ENCODE results near the gene STX19.
"Not testable (repeated sequence)": the region's sequence is repeated elsewhere in the genome, so short reads cannot be mapped to it uniquely, and the experiment has no call there.

The STX19 gene

DNA sequence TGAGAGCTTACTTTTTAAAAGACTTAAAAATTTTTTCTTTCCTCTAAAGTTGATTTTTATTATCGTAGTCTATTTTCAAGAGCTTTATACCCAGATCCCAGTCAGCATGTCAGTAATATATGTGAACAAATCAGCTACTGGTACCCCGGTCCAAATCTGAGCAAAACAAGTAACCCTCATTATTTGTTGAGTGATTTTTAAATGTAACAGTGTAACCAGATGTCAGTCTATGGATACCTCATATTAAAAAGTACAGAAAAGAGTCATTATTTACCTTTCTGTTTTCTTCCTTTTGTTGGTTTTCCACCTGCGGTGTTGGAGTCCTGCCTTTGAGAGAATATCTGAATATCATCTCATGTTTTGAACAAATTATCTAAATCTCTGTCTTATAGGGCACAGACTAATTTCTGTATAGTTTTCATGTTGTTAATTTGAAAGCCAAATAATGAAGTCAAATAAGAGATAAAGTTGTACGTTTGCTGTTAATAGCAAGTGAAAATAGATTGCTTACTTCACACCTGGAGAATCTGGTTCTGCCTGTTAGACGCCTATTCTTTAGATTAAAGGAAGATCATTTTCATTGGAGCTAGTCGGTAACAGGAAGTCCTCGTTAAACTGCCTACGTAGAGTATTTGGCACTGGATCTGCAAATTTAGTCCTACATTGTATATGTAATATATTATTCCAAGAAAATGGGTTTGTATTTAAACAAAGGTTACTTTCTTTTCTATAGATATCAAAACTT, at the start of gene STX19:
Gene STX19, minus strand, starts transcription at position 505 of the 745 bp plus-strand sequence. CDS start 13,328 bp downstream, outside the sequence.
- no peak for DNase-seq (ENCODE audit: low read depth, low spot score)

GRCh38 chr3:94076055-94076454, 47.7 kb upstream of the STX19 start:
- DNase-seq (ENCODE audit: low read depth, low spot score) = no peak

- no peak for DNase-seq (ENCODE audit: low read depth, low spot score)
Measured at GRCh38 chr3:94071713-94072284, 43.4 kb upstream of the STX19 start.

DNA sequence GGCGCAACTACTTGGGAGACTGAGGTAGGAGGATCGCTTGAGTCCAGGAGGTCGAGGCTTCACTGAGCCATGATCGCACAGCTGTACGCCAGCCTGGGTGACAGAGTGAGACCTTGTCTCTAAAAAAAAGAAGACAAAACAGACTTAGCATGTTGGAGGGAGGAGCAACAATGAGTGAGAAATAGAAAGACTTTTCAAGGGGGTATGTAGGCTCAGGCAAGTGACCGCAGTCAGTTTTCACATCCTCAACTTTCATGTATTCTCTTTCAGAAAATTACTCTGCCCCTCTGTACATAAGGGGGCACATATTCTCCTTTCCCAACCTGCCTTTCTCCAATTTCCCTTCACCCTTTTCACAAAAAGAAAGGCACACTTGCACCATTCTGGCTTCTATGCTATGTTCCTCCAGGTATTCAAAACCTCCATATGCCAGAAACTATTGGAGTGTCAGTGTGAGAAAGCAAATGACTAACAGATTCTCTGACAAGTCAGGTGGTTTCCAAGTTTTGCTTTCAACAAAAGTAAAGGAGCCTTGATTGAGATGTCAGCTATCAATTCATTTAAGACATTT, 42.0 kb upstream of the STX19 start:
- DNase-seq (ENCODE audit: low read depth, low spot score) = no peak

- no peak for DNase-seq (ENCODE audit: low read depth, low spot score)
Measured at GRCh38 chr3:94069194-94069813, 40.9 kb upstream of the STX19 start.

GRCh38 chr3:94066506-94067500, 38.4 kb upstream of the STX19 start:
- no peak for DNase-seq (ENCODE audit: low read depth, low spot score)

DNA sequence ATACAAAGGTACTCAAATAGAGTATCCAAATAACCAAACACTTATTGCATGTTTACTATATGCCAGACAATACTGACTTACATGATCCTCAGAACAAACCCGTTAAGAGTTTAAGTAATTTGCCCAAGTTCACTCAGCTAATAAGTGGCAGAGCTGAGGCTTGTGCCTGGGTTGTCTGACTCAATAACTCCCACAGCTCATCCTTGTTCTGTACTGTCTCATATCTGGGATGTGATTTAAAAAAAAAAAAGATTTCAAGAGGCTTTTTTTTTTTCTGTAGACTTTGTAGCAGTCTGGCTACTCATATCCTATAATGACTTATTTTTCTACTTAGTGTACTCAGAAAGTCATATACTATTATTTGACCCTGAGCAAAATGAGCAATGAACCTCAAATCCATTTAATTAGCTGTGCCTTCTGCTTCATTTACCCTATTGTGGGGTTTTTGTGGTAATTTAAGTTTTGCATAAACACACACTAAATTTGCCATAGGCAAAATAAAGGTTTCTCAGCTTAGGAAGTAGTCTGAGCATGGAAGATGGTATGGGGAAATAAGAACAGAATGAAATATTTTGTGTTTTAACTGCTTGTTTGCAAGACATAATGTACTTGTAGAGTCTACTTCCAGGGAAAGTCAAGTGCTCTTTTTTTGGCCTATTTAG, 37.6 kb upstream of the STX19 start:
- no peak for DNase-seq (ENCODE audit: low read depth, low spot score)

DNA sequence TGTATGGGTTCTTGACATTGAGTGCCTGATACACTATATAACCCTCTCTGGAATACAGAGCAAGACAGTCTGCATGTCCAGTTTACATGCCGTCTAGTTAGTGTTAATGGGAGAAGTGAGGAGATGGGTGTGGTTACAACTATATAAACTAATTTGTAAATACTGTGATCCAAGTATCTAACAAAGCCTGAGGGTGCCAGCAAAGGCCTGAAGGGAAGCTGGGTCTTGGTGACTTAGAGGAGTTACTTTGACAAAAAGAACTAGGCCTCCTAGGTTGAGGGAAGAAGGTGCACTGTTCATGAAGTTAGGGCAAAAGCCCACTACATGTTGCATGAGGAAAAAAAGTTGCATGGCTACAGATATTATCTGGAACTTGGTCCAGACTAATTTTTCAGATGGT, 36.7 kb upstream of the STX19 start:
- no peak for DNase-seq (ENCODE audit: low read depth, low spot score)

- DNase-seq (ENCODE audit: low read depth, low spot score) = no peak
Measured at GRCh38 chr3:94064243-94064860, 36.0 kb upstream of the STX19 start.

DNA sequence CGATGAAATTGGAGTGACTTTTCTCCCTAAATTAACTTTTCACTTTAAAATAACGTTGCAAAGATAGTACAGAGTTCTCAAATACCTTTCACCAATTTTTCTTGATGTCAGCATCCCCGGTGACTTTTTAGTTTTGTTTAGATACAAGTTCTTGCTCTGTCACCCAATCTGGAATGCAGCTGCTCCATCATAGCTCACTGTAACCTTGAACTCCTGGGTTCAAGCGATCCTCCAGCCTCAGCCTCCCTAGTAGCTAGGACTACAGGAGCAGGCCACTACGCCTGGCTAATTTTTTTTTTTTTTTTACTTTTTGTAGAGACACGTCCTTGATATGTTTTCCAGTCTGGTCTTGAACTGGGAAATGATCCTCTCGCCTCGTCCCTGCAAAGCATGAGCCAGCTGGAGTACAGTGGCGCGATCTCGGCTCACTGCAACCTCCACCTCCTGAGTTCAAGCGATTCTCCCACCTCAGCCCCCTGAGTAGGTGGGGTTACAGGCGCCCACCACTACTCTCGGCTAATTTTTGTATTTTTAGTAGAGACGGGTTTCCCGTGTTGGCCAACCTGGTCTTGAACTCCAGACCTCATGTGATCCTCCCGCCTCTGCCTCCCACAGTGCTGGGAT, 35.2 kb upstream of the STX19 start:
- DNase-seq (ENCODE audit: low read depth, low spot score) = peak; percentile 14

DNA sequence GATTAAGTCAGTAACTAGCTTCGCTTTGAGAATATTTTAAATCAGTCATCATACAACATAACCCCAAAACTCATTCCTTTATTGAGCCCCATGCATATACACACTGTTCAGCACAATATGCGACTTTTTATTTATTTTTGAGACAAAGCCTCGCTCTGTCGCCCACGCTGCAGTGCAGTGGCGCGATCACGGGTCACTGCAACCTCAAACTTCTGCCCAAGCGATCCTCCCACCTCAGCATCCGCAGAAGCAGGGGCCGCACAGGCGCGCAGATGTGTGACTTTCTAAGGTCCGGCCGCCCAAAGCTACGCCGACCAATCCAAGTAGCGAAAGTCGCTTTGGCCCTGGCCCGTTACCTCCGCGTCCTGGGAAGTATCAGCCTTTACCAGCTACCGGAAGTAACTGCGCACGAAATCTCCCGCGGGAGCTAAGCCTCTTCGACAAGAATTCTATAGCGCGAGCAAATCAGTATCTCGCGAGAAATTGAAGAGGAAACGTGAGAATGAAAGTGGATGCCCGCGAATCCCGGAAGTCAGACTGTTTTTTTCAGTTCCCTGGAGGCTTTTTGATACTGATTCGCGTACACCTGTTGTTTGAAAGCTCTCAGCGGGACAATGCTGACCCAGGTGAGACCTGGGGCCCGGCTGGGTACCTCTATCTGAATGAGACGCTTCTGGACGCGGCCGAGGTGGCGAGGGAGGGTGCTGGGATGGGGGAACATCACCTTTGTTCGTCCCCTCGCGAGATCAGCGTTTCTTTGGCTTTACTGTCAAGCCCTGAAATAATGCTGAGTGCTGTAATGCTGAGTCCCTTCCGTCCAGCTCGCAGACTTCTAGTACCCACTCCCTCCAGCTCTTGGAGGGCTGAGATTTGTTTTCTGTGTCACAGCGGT, 34.4 kb upstream of the STX19 start, which contains the start of the genes DHFR2 and NSUN3:
Gene DHFR2, minus strand, starts transcription at position 404 of the 892 bp plus-strand sequence. CDS start 1,405 bp downstream, outside the sequence.
Gene NSUN3, plus strand, starts transcription at position 549 of the 892 bp plus-strand sequence. Its CDS starts 66 bp downstream, at position 615.
- DNase-seq (ENCODE audit: low read depth, low spot score) = peak; percentile 97

DNA sequence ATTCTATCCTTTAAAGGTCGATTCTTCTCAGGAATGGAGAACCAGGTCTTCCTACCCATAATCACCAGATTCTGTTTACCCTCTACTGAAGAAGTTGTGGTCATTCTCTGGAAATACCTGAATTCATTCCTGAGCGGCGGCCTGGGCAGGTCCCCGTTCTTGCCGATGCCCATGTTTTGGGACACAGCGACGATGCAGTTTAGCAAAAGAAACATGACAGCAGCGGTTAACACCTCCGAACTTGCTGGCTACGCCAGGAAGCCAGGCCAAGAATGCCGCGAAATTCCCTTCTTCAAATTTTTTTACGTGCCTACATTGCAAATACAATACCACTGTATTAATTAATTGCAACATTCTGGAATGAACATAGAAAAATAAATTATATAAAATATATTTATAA, 32.9 kb upstream of the STX19 start:
- DNase-seq (ENCODE audit: low read depth, low spot score) = no peak

DNA sequence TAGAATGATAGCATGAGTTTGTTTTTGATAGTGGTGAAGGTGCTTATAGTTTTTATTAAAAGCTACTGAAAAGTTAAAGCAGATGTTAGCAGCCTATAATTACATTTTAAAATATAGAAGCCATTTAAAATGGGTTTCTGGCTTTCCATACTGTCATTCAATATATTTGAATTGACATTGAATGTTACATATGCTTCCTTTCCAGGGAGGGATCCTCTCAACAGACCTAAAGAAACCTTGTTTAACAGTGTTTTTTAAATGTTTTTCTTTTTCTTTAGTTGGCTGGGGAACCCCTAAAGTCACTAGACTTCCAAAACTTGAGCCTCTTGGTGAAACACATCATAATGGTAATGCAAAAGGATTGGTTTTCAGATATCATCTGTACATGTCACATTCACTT, 22.1 kb upstream of the STX19 start:
- DNase-seq (ENCODE audit: low read depth, low spot score) = no peak

GRCh38 chr3:94049267-94049666, 20.9 kb upstream of the STX19 start:
- DNase-seq (ENCODE audit: low read depth, low spot score) = no peak

GRCh38 chr3:94046533-94046932, 18.1 kb upstream of the STX19 start:
- no peak for DNase-seq (ENCODE audit: low read depth, low spot score)

DNA sequence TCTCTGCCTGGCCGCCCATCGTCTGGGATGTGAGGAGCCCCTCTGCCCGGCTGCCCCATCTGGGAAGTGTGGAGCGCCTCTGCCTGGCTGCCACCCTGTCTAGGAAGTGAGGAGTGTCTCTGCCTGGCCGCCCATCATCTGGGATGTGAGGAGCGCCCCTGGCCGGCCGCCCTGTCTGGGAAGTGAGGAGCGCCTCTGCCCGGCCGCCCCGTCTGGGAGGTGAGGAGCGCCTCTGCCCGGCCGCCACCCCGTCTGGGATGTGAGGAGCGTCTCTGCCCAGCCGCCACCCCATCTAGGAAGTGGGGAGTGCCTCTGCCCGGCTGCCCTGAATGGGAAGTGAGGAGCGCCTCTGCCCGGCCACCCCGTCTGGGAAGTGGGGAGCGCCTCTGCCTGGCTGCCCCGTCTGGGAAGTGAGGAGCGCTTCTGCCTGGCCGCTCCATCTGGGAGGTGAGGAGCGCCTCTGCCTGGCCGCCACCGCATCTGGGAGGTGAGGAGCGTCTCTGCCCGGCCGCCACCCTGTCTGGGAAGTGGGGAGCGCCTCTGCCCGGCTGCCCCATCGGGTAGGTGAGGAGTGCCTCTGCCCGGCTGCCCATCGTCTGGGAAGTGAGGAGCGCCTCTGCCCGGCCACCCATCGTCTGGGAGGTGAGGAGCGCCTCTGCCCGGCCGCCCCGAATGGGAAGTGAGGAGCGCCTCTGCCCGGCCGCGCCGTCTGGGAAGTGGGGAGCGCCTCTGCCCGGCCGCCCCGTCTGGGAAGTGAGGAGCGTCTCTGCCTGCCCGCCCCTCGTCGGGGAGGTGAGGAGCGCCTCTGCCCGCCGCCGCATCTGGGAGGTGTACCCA, 15.9 kb upstream of the STX19 start:
- DNase-seq (ENCODE audit: low read depth, low spot score) = not testable (repeated sequence)

- DNase-seq (ENCODE audit: low read depth, low spot score) = no peak
Measured at GRCh38 chr3:94043285-94043684, 14.9 kb upstream of the STX19 start.

Measured in ELF-1 (cell line).